Liver (tissue), 9 donors: ENCODE measurements around the gene TMEM53. TPM values are rescaled to one million over a fixed set of nuclear protein-coding genes. Genes with fewer than 3 reads are reported as not detected.
A peak's percentile ranks its signal among the peaks of the same experiment; 100 is the strongest.

Experiments used
- DNase-seq: peaks from one replicate; pipeline ENCODE4 v3.0.0-alpha.2; 2017; ENCODE audit warnings: low spot score
- H3K27ac ChIP-seq, 2 donors: one replicate each; pipeline ENCODE4 v1.7.0; 2013; ENCODE audit warnings: inconsistent platforms in 2 of 2, low read length in 2 of 2, control low read depth in 1 of 2, low read depth in 1 of 2, mild to moderate bottlenecking in 1 of 2
- H3K27me3 ChIP-seq, 4 donors: one replicate each; pipeline versions ENCODE4 v1.6.1 to v1.7.0; 2013; ENCODE audit warnings: low read length in 3 of 4, inconsistent platforms in 1 of 4, mild to moderate bottlenecking in 1 of 4, moderate library complexity in 1 of 4; ENCODE audit not compliant: control insufficient read depth in 4 of 4, insufficient read depth in 4 of 4
- H3K36me3 ChIP-seq, 4 donors: one replicate each; pipeline versions ENCODE4 v1.6.1 to v1.7.0; 2013; ENCODE audit warnings: low read length in 3 of 4, mild to moderate bottlenecking in 3 of 4, low read depth in 1 of 4, moderate library complexity in 1 of 4; ENCODE audit not compliant: control insufficient read depth in 4 of 4, insufficient read depth in 3 of 4
- H3K4me1 ChIP-seq, 4 donors: one replicate each; pipeline versions ENCODE4 v1.6.1 to v1.7.0; 2013; ENCODE audit warnings: low read length in 3 of 4, mild to moderate bottlenecking in 3 of 4, moderate library complexity in 1 of 4; ENCODE audit not compliant: control insufficient read depth in 4 of 4, insufficient read depth in 4 of 4
- H3K4me3 ChIP-seq, 3 donors: one replicate each; pipeline versions ENCODE4 v1.6.1 to v1.7.0; 2013; ENCODE audit warnings: low read length in 3 of 3, control low read depth in 1 of 3, low read depth in 1 of 3, mild to moderate bottlenecking in 1 of 3
- H3K9ac ChIP-seq, 2 donors: one replicate each; pipeline ENCODE4 v1.7.0; 2013; ENCODE audit warnings: low read length in 2 of 2, mild to moderate bottlenecking in 2 of 2, moderate library complexity in 2 of 2, control low read depth in 1 of 2, low read depth in 1 of 2
- H3K9me3 ChIP-seq, 4 donors: one replicate each; pipeline versions ENCODE4 v1.6.1 to v1.7.0; 2013; ENCODE audit warnings: low read length in 3 of 4; ENCODE audit not compliant: control insufficient read depth in 4 of 4
- EGR1 ChIP-seq, 2 donors: IDR thresholded peaks; 2 replicates each; pipeline ENCODE4 v1.6.1; 2016 to 2018; ENCODE audit warnings: antibody characterized with exemption in 2 of 2, low read depth in 2 of 2
- FOXA1 ChIP-seq: IDR thresholded peaks from 2 replicates; pipeline ENCODE4 v1.6.1; 2016; ENCODE audit warnings: antibody characterized with exemption
- FOXA2 ChIP-seq: IDR thresholded peaks from 2 replicates; pipeline ENCODE4 v1.6.1; 2016; ENCODE audit warnings: antibody characterized with exemption
- GABPA ChIP-seq, 2 donors: IDR thresholded peaks in 1 of 2; conservative IDR thresholded peaks in 1 of 2; 2 replicates each; pipeline ENCODE4 v1.6.1; 2016; ENCODE audit warnings: antibody characterized with exemption in 2 of 2, mild to moderate bottlenecking in 1 of 2, moderate library complexity in 1 of 2
- HNF4A ChIP-seq, 2 donors: conservative IDR thresholded peaks; 2 replicates each; pipeline ENCODE4 v1.6.1; 2016; ENCODE audit warnings: antibody characterized with exemption in 2 of 2, mild to moderate bottlenecking in 2 of 2
- HNF4G ChIP-seq: IDR thresholded peaks from 2 replicates; pipeline ENCODE4 v1.6.1; 2016; ENCODE audit warnings: antibody characterized with exemption
- JUND ChIP-seq, 2 donors: IDR thresholded peaks; 2 replicates each; pipeline ENCODE4 v1.6.1; 2016; ENCODE audit warnings: antibody characterized with exemption in 2 of 2
- NR2F2 ChIP-seq: IDR thresholded peaks from 2 replicates; pipeline ENCODE4 v1.6.1; 2016; ENCODE audit warnings: antibody characterized with exemption
- RAD21 ChIP-seq, 2 donors: IDR thresholded peaks; 2 replicates each; pipeline ENCODE4 v1.6.1; 2016; ENCODE audit warnings: antibody characterized with exemption in 2 of 2, mild to moderate bottlenecking in 2 of 2
- RXRA ChIP-seq, 2 donors: IDR thresholded peaks; 2 replicates each; pipeline ENCODE4 v1.6.1; 2017 to 2018; ENCODE audit warnings: antibody characterized with exemption in 2 of 2, mild to moderate bottlenecking in 1 of 2
- SP1 ChIP-seq: IDR thresholded peaks from 2 replicates; pipeline ENCODE4 v1.6.1; 2018; ENCODE audit warnings: antibody characterized with exemption, mild to moderate bottlenecking
- TAF1 ChIP-seq: conservative IDR thresholded peaks from 2 replicates; pipeline ENCODE4 v1.6.1; 2016; ENCODE audit warnings: antibody characterized with exemption, mild to moderate bottlenecking
- YY1 ChIP-seq: IDR thresholded peaks from 2 replicates; pipeline ENCODE4 v1.6.1; 2016; ENCODE audit warnings: antibody characterized with exemption, mild to moderate bottlenecking
- WGBS: extraction: QIAGEN DNeasy Blood & Tissue Kit; methylation state at CpG from one replicate; pipeline ENCODE4 v1.1.7; 2013; 5-methylcytosine and 5-hydroxymethylcytosine counted together
- polyA plus RNA-seq, 2 donors: library from polyadenylated mRNA; stranded (reverse) in 1 of 2; unstranded in 1 of 2; fragments of 200-250 nt in 1 of 2; fragments of >200 nt in 1 of 2; fragmentation: Nextera tagmentation in 1 of 2; extraction: Ambion mirVana in 1 of 2; gene quantifications; one replicate each; pipeline versions ENCODE4 v1.2.1 to v1.2.3, GENCODE V29; 2013 to 2015
- total RNA-seq, 2 donors: library from RNA; depleted of rRNA; stranded (reverse); fragments of >200 nt; gene quantifications; one replicate each; pipeline ENCODE4 v1.2.3, GENCODE V29; 2014
- TF ChIP-seq, protein P1 (sequence below): fragments of 150-350 bp; IDR thresholded peaks from 2 replicates; pipeline ENCODE4 v1.5.1; 2017; ENCODE audit warnings: improper control_type of control experiment, low read depth, low read length; ENCODE audit not compliant: missing input control
- TF ChIP-seq, protein P2 (sequence below): IDR thresholded peaks from 2 replicates; pipeline ENCODE4 v1.6.1; 2016; ENCODE audit warnings: antibody characterized with exemption
- TF ChIP-seq, protein P3 (sequence below): IDR thresholded peaks from 2 replicates; pipeline ENCODE4 v1.6.1; 2016; ENCODE audit warnings: antibody characterized with exemption
- TF ChIP-seq, protein P4 (sequence below): IDR thresholded peaks from 2 replicates; pipeline ENCODE4 v1.6.1; 2016; ENCODE audit warnings: antibody characterized with exemption
- TF ChIP-seq, protein P5 (sequence below): IDR thresholded peaks from 2 replicates; pipeline ENCODE4 v1.6.1; 2016; ENCODE audit warnings: antibody characterized with exemption, mild to moderate bottlenecking
- donor health status: healthy.
- donor health status: healthy.
- donor health status: healthy.
- donor health status: healthy.
- donor health status: healthy.

The TMEM53 gene
- total and polyA plus RNA-seq, 4 donors = 9.9 to 89.2 (median 29.4) TPM

DNA sequence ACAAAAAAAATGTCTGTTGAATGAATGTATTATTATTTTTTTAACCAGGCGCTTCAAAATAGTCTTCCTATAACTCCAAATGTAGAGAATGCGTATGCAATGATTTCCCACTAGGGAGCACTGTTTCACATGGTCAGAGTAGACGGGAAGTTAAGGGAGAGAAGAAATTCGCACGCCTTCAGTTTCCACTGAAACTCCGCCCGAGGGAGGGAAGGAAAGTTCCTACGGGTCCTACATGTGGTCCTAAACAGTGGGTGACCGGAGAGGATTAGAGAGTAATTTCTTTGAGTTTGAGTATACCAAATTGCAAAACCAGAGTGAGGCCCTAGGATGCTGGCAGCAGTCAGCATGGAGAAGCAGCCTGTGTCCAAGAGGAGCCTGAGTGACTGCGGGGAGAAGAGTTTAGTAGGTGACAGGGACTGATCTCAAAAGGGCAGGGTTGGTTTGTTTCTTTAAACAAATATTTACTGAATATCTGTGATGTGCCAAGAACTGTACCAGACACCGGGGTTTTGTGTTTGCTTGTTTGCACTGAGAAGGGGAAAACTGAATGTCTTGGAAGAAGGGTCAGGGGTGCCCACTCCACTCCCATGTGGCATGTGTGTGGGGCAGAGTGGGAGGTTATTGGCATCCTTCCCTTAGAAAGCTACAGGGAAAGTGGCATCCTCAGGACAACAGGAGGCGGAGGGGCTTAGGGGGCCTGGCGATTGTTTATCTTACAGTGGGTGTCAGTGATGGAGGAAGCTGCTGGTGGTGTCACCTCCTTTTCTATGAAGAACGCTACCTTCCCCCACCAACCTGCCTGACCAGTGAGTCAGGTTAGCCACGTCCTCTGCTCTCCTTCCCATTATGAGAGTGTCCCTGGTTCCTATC lies 33.9 kb upstream of the TMEM53 start:
- H3K4me3 ChIP-seq = no peak overlapping the region

More for the DNA sequence above, 33.9 kb upstream of the TMEM53 start:
- Histone ChIP-seq H3K27ac (no peak overlapping the region), H3K9ac (no peak overlapping the region), H3K4me1 (peaks cover 0 to 7% (median 1%) of the 10 kb centered on the region in 4 donors), H3K9me3 (peaks cover 0 to 2% (median 0%) of the 10 kb centered on the region in 4 donors), H3K27me3 (no peaks in the 10 kb centered on the region), H3K36me3 (no peaks in the 10 kb centered on the region)
- DNase-seq = no peak
- TF ChIP-seq GABPA (IDR thresholded peaks at IDR 0.05 in 1 of 2, conservative IDR thresholded peaks at IDR 0.05 in 1 of 2) (no peak), FOXA1 (no peak), EGR1 (IDR thresholded peaks at IDR 0.05; ENCODE audit: low read depth in 2 of 2) (no peak), FOXA2 (no peak), YY1 (no peak), SP1 (peak; percentile 34), RAD21 (IDR thresholded peaks at IDR 0.05) (peak; percentile 38 to 42), HNF4G (no peak), TAF1 (no peak), HNF4A (conservative IDR thresholded peaks at IDR 0.05) (peak; percentile 38 to 40), NR2F2 (no peak), RXRA (IDR thresholded peaks at IDR 0.05) (peak; percentile 41 to 54), JUND (IDR thresholded peaks at IDR 0.05) (no peak)
- TF ChIP-seq, protein P1, sequence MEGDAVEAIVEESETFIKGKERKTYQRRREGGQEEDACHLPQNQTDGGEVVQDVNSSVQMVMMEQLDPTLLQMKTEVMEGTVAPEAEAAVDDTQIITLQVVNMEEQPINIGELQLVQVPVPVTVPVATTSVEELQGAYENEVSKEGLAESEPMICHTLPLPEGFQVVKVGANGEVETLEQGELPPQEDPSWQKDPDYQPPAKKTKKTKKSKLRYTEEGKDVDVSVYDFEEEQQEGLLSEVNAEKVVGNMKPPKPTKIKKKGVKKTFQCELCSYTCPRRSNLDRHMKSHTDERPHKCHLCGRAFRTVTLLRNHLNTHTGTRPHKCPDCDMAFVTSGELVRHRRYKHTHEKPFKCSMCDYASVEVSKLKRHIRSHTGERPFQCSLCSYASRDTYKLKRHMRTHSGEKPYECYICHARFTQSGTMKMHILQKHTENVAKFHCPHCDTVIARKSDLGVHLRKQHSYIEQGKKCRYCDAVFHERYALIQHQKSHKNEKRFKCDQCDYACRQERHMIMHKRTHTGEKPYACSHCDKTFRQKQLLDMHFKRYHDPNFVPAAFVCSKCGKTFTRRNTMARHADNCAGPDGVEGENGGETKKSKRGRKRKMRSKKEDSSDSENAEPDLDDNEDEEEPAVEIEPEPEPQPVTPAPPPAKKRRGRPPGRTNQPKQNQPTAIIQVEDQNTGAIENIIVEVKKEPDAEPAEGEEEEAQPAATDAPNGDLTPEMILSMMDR = peak; percentile 31
- TF ChIP-seq, protein P2, sequence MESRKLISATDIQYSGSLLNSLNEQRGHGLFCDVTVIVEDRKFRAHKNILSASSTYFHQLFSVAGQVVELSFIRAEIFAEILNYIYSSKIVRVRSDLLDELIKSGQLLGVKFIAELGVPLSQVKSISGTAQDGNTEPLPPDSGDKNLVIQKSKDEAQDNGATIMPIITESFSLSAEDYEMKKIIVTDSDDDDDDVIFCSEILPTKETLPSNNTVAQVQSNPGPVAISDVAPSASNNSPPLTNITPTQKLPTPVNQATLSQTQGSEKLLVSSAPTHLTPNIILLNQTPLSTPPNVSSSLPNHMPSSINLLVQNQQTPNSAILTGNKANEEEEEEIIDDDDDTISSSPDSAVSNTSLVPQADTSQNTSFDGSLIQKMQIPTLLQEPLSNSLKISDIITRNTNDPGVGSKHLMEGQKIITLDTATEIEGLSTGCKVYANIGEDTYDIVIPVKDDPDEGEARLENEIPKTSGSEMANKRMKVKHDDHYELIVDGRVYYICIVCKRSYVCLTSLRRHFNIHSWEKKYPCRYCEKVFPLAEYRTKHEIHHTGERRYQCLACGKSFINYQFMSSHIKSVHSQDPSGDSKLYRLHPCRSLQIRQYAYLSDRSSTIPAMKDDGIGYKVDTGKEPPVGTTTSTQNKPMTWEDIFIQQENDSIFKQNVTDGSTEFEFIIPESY = no peak
- TF ChIP-seq, protein P3, sequence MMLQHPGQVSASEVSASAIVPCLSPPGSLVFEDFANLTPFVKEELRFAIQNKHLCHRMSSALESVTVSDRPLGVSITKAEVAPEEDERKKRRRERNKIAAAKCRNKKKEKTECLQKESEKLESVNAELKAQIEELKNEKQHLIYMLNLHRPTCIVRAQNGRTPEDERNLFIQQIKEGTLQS = no peak
- TF ChIP-seq, protein P4, sequence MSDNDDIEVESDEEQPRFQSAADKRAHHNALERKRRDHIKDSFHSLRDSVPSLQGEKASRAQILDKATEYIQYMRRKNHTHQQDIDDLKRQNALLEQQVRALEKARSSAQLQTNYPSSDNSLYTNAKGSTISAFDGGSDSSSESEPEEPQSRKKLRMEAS = no peak
- TF ChIP-seq, protein P5, sequence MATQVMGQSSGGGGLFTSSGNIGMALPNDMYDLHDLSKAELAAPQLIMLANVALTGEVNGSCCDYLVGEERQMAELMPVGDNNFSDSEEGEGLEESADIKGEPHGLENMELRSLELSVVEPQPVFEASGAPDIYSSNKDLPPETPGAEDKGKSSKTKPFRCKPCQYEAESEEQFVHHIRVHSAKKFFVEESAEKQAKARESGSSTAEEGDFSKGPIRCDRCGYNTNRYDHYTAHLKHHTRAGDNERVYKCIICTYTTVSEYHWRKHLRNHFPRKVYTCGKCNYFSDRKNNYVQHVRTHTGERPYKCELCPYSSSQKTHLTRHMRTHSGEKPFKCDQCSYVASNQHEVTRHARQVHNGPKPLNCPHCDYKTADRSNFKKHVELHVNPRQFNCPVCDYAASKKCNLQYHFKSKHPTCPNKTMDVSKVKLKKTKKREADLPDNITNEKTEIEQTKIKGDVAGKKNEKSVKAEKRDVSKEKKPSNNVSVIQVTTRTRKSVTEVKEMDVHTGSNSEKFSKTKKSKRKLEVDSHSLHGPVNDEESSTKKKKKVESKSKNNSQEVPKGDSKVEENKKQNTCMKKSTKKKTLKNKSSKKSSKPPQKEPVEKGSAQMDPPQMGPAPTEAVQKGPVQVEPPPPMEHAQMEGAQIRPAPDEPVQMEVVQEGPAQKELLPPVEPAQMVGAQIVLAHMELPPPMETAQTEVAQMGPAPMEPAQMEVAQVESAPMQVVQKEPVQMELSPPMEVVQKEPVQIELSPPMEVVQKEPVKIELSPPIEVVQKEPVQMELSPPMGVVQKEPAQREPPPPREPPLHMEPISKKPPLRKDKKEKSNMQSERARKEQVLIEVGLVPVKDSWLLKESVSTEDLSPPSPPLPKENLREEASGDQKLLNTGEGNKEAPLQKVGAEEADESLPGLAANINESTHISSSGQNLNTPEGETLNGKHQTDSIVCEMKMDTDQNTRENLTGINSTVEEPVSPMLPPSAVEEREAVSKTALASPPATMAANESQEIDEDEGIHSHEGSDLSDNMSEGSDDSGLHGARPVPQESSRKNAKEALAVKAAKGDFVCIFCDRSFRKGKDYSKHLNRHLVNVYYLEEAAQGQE = no peak
- 60% methylated on average over 15 of the region's 15 CpGs for WGBS
